ENCODE data around the gene CRAT.

The CRAT gene

GRCh38 chr9:129080601-129081387 is 29.8 kb downstream of the CRAT start, which contains the start of gene DOLPP1:
DOLPP1 (plus strand) TSS chr9:129081111; CDS start chr9:129081132, 21 bp downstream.
- peak; percentile 99 for DNase-seq

- DNase-seq, result no peak
Observed at GRCh38 chr9:129080298-129080600, 30.3 kb downstream of the CRAT start.

GRCh38 chr9:129079829-129080228 is 30.8 kb downstream of the CRAT start:
- DNase-seq, result no peak

- DNase-seq, result no peak
Observed at GRCh38 chr9:129078691-129079503, 31.7 kb downstream of the CRAT start.

GRCh38 chr9:129077236-129077635 is 33.4 kb downstream of the CRAT start:
- no peak for DNase-seq

GRCh38 chr9:129076640-129077037 is 34.0 kb downstream of the CRAT start:
- no peak for DNase-seq

GRCh38 chr9:129075996-129076639 is 34.5 kb downstream of the CRAT start:
- DNase-seq, result no peak

GRCh38 chr9:129074106-129074505 is 36.5 kb downstream of the CRAT start:
- no peak for DNase-seq

- DNase-seq, result no peak
Observed at GRCh38 chr9:129073404-129073803, 37.2 kb downstream of the CRAT start.

- DNase-seq, result no peak
Observed at GRCh38 chr9:129072171-129072570, 38.4 kb downstream of the CRAT start.

GRCh38 chr9:129071526-129072126 is 39.0 kb downstream of the CRAT start:
- DNase-seq, result no peak

- DNase-seq, result no peak
Observed at GRCh38 chr9:129070696-129071525, 39.7 kb downstream of the CRAT start.

GRCh38 chr9:129069862-129070641 is 40.5 kb downstream of the CRAT start:
- DNase-seq, result no peak

- DNase-seq, result peak; percentile 86
Observed at GRCh38 chr9:129068990-129069861, 41.4 kb downstream of the CRAT start.

- DNase-seq, result no peak
Observed at GRCh38 chr9:129068110-129068509, 42.5 kb downstream of the CRAT start.

GRCh38 chr9:129064499-129064908 is 46.1 kb downstream of the CRAT start:
- no peak for DNase-seq

GRCh38 chr9:129063061-129063460 is 47.5 kb downstream of the CRAT start:
- DNase-seq, result no peak

GRCh38 chr9:129060991-129061390 is 49.6 kb downstream of the CRAT start:
- DNase-seq, result no peak

- DNase-seq, result no peak
Observed at GRCh38 chr9:129059796-129060785, 50.5 kb downstream of the CRAT start.
